Amniotic stem cell (primary cell): Measurements from ENCODE around the gene NCAPH2.
A peak's percentile ranks its signal among the peaks of the same experiment; 100 is the strongest.

Source experiments
- DNase-seq: peaks from one replicate; lab custom pipeline; 2025; lab: John Stamatoyannopoulos, UW

Gene NCAPH2

DNA sequence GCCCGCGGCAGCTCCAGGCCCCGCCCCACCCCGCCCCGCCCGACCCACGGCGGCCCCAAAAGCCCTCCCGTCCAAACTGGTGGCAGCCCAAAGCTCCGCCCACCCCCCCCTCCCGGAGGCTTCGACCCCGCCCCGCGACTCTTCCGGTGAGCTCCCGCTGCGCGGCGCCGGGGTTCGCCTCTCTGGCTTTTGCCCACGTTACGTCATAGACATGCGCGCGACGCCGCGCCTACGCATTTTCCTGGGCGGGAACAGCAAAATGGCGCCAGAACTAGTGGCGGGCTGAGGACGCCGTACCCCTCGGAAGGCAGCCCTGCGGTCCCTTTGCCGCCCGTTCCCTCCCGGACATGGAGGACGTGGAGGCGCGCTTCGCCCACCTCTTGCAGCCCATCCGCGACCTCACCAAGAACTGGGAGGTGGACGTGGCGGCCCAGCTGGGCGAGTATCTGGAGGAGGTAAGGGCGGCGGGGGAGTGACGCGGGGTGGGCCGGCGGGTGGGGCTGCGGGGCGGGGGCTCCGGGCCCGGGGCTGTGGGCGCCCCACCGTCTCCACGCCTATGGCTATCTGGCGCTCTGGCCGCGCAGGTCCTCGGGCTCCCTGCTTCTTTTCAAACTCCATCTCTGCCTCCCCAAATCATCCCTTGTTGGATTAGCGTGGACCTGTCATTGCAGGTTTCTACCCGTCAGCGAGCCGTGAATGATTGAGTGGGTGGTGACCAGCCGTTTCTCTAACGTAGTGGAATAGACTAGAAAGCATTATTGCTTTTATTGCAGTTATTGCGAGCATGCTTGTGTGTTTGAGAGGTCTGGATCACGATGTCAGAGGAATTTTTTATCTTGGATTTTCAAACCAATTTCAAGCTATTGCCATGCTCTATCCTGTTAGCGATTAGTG, at the start of gene NCAPH2:
TSS of gene NCAPH2 (plus strand) at position 234 of the 894 bp plus-strand sequence. CDS start at position 348, 114 bp downstream.
- DNase-seq = peak; percentile 97

GRCh38 chr22:50459016-50459415, 49.0 kb upstream of the NCAPH2 start:
- DNase-seq = no peak

- no peak for DNase-seq
Measured at GRCh38 chr22:50459496-50460140, 48.4 kb upstream of the NCAPH2 start.

GRCh38 chr22:50460938-50461337, 47.1 kb upstream of the NCAPH2 start:
- DNase-seq = no peak

- no peak for DNase-seq
Measured at GRCh38 chr22:50461536-50461935, 46.5 kb upstream of the NCAPH2 start.

- no peak for DNase-seq
Measured at GRCh38 chr22:50461979-50462540, 46.0 kb upstream of the NCAPH2 start.

DNA sequence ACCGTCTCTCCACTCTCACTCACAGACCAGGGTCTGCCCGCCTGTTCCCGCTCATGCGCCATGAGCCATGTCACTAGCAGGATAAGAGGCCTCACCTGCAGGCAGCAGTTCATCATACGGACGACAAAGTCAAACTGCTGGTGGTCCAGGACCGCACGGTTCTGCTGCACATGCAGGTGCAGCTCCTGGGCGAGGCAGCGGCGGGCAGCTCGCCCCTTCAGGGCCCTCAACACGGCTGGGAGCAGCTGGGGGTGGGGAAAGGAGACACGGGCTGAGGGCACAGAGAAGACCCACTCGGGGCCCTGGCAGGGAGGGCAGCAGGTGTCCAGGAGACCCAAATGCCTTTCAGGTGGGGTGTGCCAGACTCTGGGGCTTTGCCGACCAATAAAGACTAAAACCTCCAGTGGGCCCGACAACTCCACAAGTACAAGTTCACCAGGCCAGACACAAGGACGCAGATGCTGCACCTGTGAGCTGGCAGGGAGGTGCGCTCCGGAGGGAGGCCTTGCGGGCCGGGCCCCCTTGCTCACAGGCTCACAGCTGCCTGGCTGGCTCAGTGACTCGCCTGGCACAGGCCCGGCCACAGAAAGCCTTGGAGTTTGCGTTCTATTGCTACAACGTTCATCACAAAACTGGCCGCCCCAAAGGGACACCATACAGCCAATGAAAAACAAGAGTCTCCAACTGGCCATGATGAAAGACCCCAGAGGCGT, 44.7 kb upstream of the NCAPH2 start:
- DNase-seq = no peak

DNA sequence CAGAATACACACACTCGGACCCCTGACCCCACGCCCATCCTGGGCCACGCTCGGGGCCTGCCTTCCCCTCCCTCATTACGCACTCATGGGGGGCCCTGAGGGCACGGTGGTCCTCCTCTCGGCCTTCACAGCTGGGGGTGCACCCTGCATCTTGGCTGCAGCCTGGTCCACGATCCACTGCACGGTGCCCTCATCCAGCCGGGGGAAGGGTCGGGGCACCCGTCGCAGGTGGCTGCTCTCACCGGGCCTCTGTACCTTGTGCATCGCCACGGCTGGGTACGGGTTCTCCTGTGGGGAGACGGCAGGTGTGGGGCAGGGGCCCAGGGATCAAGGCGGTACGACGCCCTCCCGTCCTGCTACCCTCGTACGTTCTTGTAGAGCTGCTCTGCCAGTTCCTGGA, 43.6 kb upstream of the NCAPH2 start:
- DNase-seq = no peak

- DNase-seq = no peak
Measured at GRCh38 chr22:50465066-50465930, 42.7 kb upstream of the NCAPH2 start.

- no peak for DNase-seq
Measured at GRCh38 chr22:50467341-50467740, 40.7 kb upstream of the NCAPH2 start.

- DNase-seq = no peak
Measured at GRCh38 chr22:50467773-50468440, 40.1 kb upstream of the NCAPH2 start.

- DNase-seq = no peak
Measured at GRCh38 chr22:50468626-50469025, 39.4 kb upstream of the NCAPH2 start.

DNA sequence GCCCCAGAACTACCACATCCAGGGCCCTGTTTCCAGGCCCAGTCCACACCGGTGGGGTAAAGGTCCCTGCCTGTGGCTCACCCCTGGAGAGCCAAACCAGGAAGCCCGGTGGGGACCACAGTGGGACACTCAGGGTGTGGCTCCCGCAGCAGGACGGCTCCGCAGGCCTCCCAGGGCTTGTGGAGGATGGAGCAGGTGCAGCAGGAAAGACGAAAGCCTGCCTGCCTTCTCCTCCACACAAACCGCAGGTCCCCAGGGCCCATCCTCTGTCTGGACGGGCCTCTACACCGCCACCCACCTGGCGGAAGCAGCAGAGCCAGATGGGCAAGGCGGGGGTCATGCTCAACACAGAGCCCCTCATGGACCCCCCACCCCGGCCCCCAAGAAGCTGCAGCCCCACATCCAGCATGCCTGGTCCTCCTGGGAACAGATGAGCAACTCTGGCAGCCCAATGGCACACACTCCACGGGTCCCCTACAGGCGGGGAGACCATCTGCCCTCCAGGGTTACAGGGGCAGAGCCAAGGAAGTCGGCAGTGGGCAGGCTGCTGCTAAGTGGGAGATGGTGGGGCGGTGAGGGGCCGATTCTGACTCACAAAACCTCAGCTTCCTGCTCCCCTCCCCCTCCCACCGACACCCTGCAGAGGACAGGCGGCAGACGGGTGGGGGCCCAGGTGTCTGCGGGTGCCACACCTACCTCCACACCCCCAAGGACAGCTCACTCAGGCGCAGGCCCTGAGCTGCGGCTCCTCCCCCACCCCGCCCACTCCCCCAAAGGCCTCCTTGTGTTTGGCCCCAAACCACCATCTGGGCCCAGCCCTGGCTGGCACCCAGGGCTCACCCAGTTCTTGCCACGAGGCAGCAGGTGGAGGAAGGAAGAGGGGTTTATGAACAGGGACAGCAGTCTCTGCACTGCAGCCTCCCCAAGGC, 38.4 kb upstream of the NCAPH2 start:
- no peak for DNase-seq

DNA sequence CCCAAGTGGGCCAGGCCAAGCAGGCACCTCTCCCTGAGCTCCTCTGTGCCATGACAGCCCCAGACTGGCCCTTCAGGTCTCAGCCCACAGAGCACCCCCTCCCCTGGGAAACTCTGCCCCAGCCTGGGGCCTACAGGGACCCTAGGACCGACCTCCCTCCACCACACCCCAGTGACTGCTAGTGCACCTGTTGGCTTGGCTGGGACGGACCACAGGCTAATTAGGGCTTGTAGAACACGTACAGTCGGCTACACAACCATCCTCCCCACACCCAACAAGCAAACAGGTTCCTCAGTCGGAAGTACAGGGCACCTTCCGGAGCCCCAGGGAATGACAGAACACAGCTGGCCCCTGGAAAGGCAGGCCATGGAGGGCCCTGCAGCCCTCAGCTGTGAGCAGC, 37.5 kb upstream of the NCAPH2 start:
- DNase-seq = no peak

- no peak for DNase-seq
Measured at GRCh38 chr22:50471197-50471847, 36.7 kb upstream of the NCAPH2 start.

GRCh38 chr22:50471962-50472361, 36.1 kb upstream of the NCAPH2 start:
- DNase-seq = no peak

- DNase-seq = no peak
Measured at GRCh38 chr22:50473088-50473487, 34.9 kb upstream of the NCAPH2 start.

DNA sequence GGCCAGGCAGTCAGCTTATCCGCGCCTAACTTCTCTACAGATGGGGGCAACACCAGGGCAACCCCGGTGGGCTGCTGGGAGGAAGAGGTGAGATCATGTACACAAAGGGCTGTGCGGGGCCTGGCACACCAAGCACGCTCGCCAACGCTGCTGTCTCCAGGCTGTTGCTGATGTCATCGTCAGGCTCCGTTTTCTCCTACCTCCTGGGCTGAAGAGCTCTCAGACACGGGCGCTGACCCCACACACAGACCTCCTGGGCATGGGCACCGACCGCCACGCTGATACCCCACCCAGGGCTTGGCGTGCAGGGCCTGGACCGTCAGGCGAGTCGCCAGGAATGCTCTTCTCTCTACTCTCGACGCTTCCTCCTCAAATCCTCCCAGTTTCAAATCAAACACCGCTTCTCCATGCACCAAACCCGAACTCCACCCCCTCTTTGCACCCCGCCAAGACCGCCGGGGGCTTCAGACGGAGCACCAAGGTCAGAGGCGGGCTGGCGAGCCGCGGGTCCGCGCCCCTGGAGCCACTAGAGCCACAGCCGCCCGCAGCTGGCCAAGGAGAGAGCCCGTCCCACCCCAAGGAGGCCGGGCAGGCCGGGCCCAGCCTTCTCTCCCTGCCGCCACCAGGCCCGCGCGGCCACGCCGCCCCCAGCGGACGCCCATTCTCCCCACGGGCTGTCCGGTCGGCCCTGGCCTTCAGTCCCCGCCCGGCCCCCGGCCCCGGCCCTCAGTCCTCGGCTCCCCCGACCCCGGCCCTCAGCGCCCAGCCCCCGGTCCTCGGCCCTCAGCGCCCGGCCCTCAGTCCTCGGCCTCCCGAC, 34.0 kb upstream of the NCAPH2 start:
- DNase-seq = no peak
